Tongue (tissue), 2 donors: Measurements from ENCODE around the gene COMMD1. TPM values are rescaled to one million over a fixed set of nuclear protein-coding genes. Genes with fewer than 3 reads are reported as not detected.
"Not testable (repeated sequence)": the region's sequence is repeated elsewhere in the genome, so short reads cannot be mapped to it uniquely, and the experiment has no call there.

Experiments used
- DNase-seq: peaks from one replicate; pipeline ENCODE4 v3.0.0-alpha.2; 2015
- total RNA-seq: library from RNA; depleted of rRNA; stranded (reverse); fragments of >200 nt; gene quantifications from one replicate; pipeline ENCODE4 v1.2.3, GENCODE V29; 2014

Gene COMMD1
- total RNA-seq, 1 donor from 2014 or later, result 47.3 TPM

DNA sequence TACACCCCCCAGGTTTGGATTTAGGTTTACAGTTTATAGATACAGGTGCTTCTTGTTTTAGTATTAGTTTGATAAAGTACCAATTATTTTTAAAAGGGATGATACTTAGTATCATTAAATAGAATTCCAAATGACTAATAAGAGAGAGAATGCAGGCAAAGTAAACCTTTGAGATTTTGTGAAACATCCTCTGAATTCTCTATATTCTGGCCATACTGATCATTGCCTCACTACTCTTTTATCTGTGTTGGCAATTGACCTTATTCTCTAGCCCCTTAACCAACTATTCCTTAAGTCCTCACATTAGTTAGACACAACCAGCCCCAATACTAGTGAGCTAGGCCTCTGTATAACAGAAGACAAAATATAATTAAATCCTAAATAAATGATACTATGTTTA is 125.4 kb downstream of the COMMD1 start:
- DNase-seq, result no peak

DNA sequence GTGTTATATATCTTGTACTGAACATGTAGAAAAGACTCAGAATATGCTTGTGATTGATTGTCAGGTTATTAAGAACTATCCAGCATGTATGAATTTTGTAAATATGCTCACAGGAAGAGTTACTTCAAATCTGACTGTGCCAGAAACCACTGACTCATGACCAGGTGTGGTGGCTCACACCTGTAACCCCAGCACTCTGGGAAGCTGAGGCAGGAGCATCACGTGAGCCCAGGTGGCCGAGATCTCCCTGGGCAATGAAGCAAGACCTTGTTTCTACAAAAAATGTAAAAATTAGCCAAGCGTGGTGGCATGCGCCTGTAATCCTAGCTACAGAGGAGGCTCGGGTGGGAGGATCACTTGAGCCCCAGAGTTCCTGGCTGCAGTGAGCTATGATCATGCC is 126.6 kb downstream of the COMMD1 start:
- no peak for DNase-seq

DNA sequence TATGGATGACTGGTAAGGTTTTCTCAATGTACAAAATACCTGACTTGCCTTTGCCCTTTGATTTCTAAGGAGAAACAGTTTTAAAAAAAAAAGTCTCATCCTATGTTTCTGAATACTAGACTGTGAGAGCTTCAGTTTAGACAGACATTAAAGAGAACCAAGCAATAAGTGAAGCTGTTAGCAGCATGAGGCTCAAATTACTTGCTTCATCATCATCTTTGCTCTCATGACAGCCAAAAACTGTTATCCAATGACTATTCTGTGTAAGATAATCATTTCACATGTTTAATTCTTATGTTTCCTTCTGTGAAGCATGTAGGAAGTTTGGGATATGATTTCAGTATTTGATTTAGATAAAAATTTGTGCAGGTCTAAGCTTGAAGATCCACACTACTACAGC is 129.2 kb downstream of the COMMD1 start:
- DNase-seq, result no peak

DNA sequence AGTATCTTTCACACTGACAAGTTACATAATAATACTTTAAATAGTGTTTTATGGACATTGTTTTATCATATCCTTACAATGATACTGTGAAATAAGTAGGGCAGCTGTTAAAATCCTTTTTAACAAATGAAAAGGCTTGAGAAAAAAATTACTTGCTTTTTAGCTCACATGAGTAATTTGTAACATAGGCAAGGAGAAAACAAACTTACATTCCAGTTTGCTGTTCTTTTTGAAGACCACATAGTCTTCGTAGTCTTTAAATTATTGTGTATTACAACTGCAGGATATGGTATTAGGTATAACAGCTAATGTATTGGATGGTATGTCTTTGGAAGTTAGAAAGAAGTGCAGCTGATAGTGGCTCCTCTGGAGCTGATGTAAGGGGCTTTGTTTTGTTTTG is 130.8 kb downstream of the COMMD1 start:
- DNase-seq, result no peak

DNA sequence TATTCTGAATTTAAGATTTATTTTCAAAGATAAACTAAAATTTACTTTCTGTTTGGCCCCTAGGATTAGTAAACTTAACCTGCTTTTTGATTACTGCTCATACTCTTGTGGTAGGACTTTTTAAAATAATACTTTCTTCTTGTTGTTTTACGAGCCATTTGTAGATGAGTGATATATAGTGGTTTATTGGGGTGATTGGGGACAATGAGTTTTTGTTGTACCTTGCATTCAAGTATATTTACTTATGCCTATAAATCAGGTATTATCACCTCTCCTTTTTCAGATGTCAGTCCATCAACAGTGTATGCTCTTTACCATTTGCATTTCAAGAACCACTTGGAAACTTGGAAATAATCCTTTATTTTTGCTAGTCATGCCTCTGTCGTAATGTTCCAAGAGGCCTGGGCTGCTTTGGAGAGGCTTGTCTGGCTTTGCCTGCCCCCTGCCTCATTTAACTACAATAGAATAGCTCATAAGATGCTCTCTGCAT is 131.3 kb downstream of the COMMD1 start:
- DNase-seq, result no peak

DNA sequence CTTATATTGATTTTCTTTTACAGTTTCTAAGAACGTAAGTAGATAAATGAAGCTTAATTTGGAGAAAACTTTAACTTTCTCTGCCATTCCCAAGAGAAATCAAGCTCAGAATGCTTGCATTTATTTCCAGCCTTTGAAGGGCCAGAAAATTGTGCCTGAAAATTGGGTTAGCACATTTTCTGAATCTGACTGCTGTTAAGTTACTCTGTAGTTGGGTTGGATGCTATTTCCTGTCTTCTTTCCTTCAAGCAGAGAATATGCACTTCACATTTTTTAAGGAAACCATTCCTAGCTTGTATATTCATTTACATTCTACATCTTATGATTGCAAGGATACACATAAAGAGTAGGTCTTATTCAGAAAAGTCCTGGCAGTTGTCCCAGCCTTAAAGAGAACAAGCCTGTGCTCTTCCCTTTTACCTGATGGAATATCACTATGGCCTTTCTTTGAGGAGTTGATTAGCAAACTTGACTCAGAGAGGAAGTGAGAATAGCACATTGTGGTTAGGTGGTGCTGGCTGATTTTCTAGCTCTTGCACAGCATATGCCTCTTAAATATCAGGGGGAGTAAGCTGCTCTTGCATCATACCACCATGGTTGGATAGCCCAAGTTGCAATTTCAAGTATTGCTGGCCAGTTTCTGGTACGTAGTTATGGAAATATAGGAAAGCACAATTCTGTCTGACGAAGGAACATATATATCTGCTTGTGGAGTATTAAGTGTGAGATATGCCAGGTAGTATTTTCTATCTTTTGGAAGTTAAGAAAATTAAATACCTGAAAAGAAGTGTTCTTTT is 133.7 kb downstream of the COMMD1 start:
- DNase-seq, result peak; percentile 10

DNA sequence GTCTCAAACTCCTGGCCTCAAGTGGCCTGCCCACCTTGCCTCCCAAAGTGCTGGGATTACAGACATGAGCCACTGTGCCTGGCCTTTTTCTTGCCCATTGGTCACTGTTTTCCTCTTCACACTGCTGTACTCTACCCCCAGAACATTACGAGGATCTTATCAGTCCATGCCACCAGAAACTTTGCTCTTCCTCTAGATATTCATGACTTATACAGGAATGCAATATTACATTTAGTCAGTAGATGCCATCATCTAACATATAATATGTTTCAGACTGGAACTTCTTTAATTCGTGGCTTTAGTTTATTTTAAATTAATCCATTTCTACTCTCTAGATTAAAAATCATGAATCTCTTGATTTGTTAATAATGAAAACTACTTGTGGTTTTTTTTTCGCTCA is 135.5 kb downstream of the COMMD1 start:
- DNase-seq, result no peak

DNA sequence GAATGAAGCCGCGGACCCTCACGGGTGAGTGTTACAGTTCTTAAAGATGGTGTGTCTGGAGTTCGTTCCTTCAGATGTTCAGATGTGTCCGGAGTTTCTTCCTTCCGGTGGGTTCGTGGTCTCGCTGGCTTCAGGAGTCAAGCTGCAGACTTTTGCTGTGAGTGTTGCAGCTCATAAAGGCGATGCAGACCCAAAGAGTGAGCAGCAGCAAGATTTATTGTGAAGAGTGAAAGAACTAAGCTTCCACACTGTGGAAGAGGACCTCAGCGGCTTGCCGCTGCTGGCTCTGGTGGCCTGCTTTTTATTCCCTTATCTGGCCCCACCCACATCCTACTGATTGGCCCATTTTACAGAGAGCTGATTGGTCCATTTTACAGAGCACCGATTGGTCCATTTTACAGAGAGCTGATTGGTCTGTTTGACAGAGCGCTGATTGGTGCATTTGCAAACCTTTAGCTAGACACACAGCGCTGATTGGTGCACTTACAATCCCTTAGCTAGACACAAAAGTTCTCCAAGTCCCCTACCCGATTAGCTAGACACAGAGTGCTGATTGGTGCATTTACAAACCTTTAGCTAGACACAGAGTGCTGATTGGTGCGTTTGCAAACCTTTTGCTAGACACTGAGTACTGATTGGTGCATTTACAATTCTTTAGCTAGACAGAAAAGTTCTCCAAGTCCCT is 136.4 kb downstream of the COMMD1 start:
- DNase-seq, result not testable (repeated sequence)

DNA sequence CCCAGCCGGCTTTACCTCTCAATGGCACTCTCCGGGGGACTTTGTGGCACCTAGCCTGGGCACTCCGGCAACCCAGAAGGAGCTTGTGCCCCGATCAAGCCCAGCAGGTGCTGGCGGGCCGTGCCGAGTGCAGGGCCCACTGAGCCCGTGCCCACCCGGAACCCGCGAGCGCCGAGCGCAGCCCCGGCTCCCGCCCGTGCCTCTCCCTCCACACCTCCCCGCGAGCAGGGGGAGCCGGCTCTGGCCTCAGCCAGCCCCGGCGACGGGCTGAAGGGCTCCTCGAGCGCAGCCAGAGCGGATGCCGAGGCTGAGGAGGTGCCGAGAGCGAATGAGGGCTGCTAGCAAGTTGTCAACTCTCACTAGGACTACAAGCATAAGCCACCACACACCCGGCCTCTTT is 136.9 kb downstream of the COMMD1 start:
- DNase-seq, result no peak

DNA sequence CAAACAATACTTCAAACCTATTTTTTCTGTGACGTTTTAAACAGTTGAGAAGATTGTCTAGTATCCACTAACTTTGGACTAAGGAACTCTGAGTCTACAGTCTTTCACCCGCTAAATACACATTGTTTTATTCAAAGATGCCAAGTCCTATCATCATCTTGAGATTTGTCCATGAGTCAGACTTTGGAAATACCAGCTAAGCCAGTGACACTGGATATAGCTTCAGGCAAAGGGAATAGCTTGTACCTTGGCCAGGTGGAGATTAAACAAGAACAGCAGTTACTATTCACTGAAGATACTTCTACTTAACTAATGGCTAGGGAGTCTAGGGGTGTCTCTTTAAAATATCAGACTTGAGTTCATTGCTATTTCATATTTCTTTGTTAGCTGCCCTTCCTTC is 137.5 kb downstream of the COMMD1 start:
- peak; percentile 6 for DNase-seq

DNA sequence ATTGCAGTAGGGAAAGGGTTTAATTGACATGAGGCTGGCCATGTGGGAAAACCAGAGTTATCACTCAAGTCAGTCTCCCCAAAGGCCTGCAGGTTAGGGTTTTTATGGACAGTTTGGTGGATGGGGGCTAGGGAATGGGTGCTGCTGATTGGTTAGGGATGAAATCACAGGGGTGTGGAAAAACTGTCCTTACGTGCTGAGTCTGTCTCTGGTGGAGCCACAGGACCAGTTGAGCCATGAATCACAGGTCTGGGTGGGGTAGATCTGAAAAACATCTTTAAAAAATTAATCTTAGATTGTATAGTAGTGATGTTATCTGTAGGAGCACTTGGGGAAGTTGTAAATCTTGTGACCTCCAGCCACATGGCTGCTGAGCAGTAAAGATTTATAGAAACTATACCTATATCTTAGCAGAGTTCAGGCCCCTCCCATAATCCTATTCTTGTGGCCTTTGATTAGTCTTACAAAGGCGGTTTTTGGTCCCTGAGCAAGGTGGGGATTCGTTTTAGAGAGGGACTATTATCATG is 139.6 kb downstream of the COMMD1 start:
- DNase-seq, result no peak

DNA sequence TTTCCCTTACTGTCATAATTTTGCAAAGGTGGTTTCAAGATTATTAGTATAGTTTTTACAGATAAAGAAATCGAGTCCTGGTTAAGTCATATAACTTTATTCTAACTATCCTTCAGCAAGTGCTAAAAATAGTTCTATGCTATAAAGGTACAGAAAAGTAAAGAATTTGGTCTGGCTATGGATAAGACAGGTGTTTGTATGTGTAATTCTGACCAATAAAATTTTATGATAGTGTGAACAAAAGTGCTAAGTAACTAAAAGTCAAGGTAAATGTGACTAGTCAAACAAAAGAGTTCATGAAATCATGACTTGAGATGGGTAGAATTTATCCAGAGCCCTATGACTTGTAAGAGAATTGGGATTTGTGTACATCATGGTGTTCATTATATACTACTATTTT is 140.7 kb downstream of the COMMD1 start:
- DNase-seq, result no peak

DNA sequence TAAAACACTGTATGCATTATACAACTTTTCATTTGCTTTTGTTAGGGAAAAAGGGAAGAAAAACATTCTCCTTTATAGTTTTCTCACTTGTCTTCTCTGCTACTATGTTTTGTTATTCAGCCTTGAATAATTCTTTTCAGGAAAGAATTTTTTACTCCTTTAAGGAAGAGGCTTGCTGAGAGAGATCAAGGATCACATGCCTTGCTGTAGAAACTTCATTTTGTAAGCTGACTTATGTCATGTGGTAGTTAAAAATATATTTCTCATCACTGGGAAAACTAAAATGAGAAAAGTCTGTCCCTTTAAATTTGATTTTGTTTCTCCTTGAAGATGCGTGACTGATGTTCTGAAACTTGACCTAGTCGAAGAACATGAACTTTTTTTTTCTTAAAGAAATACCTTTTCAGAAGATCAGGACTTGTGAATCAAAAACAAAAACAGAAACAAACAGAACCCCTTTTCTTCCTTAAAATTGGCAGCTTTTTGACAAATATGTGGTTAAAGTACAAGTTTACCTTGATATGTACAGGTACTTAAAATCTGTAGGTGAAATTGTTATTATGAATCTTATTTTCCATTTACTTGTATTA is 145.1 kb downstream of the COMMD1 start:
- no peak for DNase-seq

DNA sequence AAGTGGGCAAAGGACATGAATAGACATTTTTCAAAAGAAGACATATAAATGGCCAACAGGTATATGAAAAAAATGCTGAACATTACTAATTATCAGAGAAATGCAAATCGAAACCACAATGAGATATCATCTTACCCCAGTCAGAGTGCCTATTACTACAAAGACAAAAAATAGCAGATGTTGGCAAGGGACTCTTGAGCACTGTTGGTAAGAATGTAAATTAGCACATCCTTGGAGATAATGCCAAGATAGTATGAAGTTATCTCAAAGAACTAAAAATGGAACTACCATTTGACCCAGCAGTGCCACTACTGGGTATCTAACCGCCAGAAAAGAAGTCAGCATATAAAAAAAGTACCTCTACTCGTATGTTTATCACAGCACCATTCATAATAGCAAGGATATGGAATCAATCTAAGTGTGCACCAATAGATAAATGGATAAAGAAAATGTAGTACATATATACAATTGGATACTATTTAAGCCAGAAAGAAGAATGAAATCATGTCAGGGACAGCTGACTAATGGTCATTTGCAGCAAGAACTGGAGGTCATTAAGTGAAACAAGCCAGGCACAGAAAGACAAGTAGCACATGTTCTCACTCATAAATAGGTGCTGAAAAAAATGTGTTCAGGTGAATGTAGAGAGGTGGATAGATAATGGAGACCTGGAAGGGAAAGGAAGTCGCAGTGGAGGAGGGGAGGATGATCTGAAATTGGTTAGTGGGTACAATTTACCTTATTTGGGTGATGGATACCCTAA is 148.7 kb downstream of the COMMD1 start:
- DNase-seq, result no peak

DNA sequence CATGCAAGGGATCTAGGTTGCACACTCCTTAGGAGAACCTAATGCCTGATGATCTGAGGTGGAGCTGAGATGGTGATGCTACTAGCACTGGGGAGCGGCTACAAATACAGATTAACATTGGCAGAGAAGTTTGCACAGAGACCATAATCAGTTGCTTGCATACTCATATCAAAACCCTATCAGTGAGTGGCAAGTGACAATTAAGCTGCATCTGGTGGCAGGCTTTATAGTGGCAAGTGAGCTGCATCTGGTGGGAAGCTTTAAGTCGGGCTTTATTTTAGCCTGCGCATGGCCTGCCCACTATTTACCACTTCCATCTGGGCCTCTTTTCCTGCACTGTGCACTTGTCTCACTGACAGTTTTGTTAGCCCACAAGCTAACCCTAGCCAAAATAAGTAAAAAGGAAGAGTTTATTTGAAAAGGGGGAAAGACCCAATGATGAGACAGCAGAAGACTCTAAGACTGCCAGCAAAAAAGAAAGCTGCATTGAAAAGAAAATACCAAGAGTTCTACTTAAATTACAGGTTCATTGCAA is 149.5 kb downstream of the COMMD1 start:
- DNase-seq, result no peak

DNA sequence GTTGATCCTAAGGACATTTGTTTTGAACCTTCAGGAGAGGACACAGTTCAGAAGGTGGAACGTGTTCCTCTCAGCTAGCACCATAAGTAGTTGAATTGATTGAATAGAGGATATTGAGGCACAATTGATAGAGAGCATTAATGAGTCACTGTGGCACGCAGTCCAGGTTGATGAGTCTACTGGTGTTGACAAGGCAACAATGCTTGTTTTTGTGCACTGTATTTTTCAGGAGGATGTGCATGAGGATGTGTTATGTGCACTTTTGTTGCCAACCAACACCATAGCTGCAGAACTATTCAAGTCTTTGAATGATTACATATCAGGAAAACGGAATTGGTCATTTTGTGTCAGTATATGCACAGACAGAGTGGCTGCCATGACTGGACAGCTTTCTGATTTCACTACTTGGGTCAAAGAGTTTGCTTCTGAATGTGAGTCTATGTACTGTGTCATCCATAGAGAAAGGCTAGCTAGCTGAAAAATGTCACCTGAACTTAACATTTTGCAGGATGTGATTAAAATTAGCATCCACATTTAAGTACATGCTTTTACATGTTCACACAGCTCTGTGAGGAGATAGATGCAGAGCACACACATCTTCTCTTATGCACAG is 150.4 kb downstream of the COMMD1 start:
- DNase-seq, result no peak

DNA sequence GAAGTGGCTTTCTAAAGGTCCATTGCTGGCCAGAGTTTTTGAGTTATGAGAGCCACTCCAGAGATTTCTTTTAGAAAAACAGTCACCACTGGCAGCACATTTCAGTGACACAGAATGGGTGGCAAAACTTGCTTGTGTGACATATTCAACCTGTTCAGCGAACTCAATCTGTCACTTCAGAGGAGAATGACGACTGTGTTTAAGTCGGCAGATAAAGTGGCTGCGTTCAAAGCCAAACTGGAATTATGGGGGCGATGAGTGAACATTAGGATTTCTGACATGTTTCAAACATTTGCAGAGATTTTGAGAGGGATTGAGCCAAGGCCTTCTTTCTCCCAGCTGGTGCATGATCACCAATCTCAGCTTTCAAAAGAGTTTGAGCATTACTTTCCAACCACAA is 150.9 kb downstream of the COMMD1 start:
- DNase-seq, result no peak

DNA sequence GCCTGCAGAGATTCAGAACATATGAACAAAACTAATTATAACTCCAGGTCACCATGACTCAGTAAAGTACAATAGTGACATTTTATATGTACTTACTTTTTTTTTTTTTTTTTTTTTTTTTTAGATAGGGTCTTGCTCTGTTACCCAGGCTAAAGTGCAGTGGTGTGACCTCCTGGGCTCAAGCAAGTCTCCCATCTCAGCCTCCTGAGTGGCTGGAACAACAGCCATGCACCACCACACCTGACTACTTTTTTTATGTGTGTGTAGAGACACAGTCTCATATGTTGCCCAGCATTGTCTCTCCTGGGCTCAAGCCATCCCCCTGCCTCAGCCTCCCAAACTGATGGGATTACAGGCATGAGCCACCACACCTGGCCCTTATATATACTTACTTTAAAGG is 159.8 kb downstream of the COMMD1 start:
- no peak for DNase-seq

DNA sequence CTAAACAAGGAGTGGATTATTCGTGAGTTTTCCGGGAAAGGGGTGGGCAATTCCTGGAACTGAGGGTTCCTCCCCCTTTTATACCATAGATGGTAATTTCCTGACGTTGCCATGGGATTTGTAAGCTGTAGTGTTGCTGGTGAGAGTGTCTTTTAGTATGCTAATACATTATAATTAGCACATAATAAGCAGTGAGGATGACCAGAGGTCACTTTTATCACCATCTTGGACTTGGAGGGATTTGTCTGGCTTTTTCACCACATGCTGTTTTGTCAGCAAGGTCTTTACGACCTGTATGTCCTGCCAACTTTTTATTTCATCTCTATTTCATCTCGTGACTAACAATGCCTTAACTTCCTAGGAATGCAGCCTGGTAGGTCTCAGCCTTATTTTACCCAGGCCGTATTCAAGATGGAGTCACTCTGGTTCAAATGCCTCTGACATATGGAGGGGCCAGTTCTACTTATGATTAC is 165.7 kb downstream of the COMMD1 start:
- DNase-seq, result no peak

DNA sequence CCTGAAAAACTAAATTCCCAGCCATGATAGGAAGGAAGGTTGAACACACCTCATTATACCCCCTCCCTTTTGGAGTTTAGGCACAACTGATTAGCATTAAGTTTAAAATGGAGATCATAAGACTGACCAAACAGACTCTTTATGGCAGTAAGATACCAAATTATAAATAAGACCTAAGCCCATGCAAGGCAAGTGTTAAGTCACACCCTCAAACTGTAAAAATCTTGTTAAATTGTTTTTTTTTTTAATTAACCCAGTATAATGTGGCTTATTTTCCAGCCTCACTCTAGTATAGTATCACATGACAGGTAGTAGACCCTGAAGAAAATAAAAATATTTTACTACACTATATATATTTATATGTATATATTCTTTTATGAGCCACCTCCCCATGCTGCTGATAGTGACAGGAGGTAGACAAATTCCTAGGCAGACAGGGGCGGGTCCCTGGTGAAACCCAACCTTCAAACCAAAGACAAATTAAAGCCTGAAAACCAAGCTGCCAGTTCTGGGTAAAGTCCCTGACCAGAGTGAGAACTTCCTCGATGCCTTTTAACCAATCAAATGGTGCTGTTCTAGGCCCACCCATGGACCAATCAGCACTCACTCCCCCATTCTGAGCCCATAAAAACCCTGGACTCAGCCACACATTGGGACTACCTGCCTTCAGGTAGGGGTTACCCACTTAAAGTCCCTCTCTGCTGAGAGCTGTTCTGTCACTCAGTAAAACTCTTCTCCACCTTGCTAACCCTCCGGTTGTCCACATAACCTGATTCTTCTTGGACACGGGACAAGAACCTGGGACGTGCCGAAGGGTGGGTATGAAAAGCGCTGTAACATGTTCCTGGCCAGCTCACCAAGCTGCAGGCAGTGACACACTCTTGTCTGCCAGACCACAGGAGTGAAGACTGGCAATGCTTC is 166.5 kb downstream of the COMMD1 start:
- no peak for DNase-seq
